ENCODE measurements around the gene DTNA. TPM values are rescaled to one million over a fixed set of nuclear protein-coding genes. Genes with fewer than 3 reads are reported as not detected.

Gene DTNA
- total RNA-seq, 1 experiment from 2014 or later = 10.4 TPM

- no peak for TF ChIP-seq CTCF (IDR thresholded peaks at IDR 0.05; ENCODE audit: insufficient read depth in 1 of 2, low read depth in 1 of 2, low read length in 1 of 2, severe bottlenecking in 1 of 2, unreplicated experiment in 1 of 2)
- CTCF ChIA-PET = no interaction called here
- no peaks in the 10 kb centered on the region for H3K36me3 Mint-ChIP-seq (ENCODE audit: insufficient read depth, unreplicated experiment)
These were observed 91.7 kb downstream of the DTNA start for GRCh38 chr18:34801774-34802173.

GRCh38 chr18:34802959-34803358, 92.9 kb downstream of the DTNA start:
- BruUV-seq (replicated peaks) = no TSS peak
- H3K36me3 Mint-ChIP-seq (ENCODE audit: insufficient read depth, unreplicated experiment) = no peaks in the 10 kb centered on the region
- POLR2A ChIA-PET = no interaction called here
- no peak for TF ChIP-seq CTCF (IDR thresholded peaks at IDR 0.05; ENCODE audit: insufficient read depth in 1 of 2, low read depth in 1 of 2, low read length in 1 of 2, severe bottlenecking in 1 of 2, unreplicated experiment in 1 of 2)
- CTCF ChIA-PET = no interaction called here
- H3K4me1 Mint-ChIP-seq (ENCODE audit: low read depth, unreplicated experiment) = no peaks in the 10 kb centered on the region
- no peaks in the 10 kb centered on the region for H3K27me3 ChIP-seq (replicated peaks; ENCODE audit: control insufficient read depth, insufficient read depth, low read length)
- H3K4me3 Mint-ChIP-seq (ENCODE audit: unreplicated experiment) = no peak overlapping the region
- no peak overlapping the region for H3K27ac Mint-ChIP-seq (ENCODE audit: unreplicated experiment)
- H3K36me3 ChIP-seq (ENCODE audit: control insufficient read depth, insufficient read depth, low read length) = no peaks in the 10 kb centered on the region
- no peak for DNase-seq
- intact Hi-C loops (cut with micrococcal nuclease; ENCODE audit: unreplicated experiment) = no loop called here
- H3K27me3 Mint-ChIP-seq (ENCODE audit: insufficient read depth, unreplicated experiment) = no peaks in the 10 kb centered on the region
- H3K9me3 ChIP-seq = no peaks in the 10 kb centered on the region
- H3K9me3 Mint-ChIP-seq (ENCODE audit: unreplicated experiment) = no peaks in the 10 kb centered on the region
- H3K4me3 ChIP-seq (ENCODE audit: low read depth, low read length) = no peak overlapping the region
- no peaks in the 10 kb centered on the region for H3K4me1 ChIP-seq

More at GRCh38 chr18:34801774-34802173, 91.7 kb downstream of the DTNA start:
- BruUV-seq (replicated peaks) = no TSS peak
- Mint-ChIP-seq H3K9me3 (ENCODE audit: unreplicated experiment) (no peaks in the 10 kb centered on the region), H3K4me1 (ENCODE audit: low read depth, unreplicated experiment) (no peaks in the 10 kb centered on the region), H3K27me3 (ENCODE audit: insufficient read depth, unreplicated experiment) (no peaks in the 10 kb centered on the region), H3K27ac (ENCODE audit: unreplicated experiment) (no peak overlapping the region), H3K4me3 (ENCODE audit: unreplicated experiment) (no peak overlapping the region)
- Histone ChIP-seq H3K27me3 (replicated peaks; ENCODE audit: control insufficient read depth, insufficient read depth, low read length) (no peaks in the 10 kb centered on the region), H3K9me3 (no peaks in the 10 kb centered on the region), H3K36me3 (ENCODE audit: control insufficient read depth, insufficient read depth, low read length) (no peaks in the 10 kb centered on the region), H3K4me3 (ENCODE audit: low read depth, low read length) (no peak overlapping the region), H3K4me1 (no peaks in the 10 kb centered on the region)
- intact Hi-C loops (cut with micrococcal nuclease; ENCODE audit: unreplicated experiment) = no loop called here
- DNase-seq = no peak
- POLR2A ChIA-PET = no interaction called here

GRCh38 chr18:34803877-34804400, 93.8 kb downstream of the DTNA start:
- no peak for TF ChIP-seq CTCF (IDR thresholded peaks at IDR 0.05; ENCODE audit: insufficient read depth in 1 of 2, low read depth in 1 of 2, low read length in 1 of 2, severe bottlenecking in 1 of 2, unreplicated experiment in 1 of 2)

More at GRCh38 chr18:34803877-34804400, 93.8 kb downstream of the DTNA start:
- H3K27me3 Mint-ChIP-seq (ENCODE audit: insufficient read depth, unreplicated experiment) = no peaks in the 10 kb centered on the region
- Histone ChIP-seq H3K9me3 (no peaks in the 10 kb centered on the region), H3K4me3 (ENCODE audit: low read depth, low read length) (no peak overlapping the region), H3K27me3 (replicated peaks; ENCODE audit: control insufficient read depth, insufficient read depth, low read length) (no peaks in the 10 kb centered on the region), H3K36me3 (ENCODE audit: control insufficient read depth, insufficient read depth, low read length) (no peaks in the 10 kb centered on the region), H3K4me1 (no peaks in the 10 kb centered on the region)
- BruUV-seq (replicated peaks) = no TSS peak
- ChIA-PET POLR2A (no interaction called here), CTCF (no interaction called here)
- DNase-seq = no peak
- intact Hi-C loops (cut with micrococcal nuclease; ENCODE audit: unreplicated experiment) = no loop called here
- H3K36me3 Mint-ChIP-seq (ENCODE audit: insufficient read depth, unreplicated experiment) = no peaks in the 10 kb centered on the region
- no peak overlapping the region for H3K4me3 Mint-ChIP-seq (ENCODE audit: unreplicated experiment)
- no peaks in the 10 kb centered on the region for H3K9me3 Mint-ChIP-seq (ENCODE audit: unreplicated experiment)
- no peak overlapping the region for H3K27ac Mint-ChIP-seq (ENCODE audit: unreplicated experiment)
- H3K4me1 Mint-ChIP-seq (ENCODE audit: low read depth, unreplicated experiment) = no peaks in the 10 kb centered on the region
